IMR-90 (cell line): ENCODE measurements around the gene HRH4. TPM values are rescaled to one million over a fixed set of nuclear protein-coding genes. Genes with fewer than 3 reads are reported as not detected.
A peak's percentile ranks its signal among the peaks of the same experiment; 100 is the strongest.

Experiments used
- ATAC-seq: fragments of 200-7000 bp; cut with Tn5 transposase; 2 replicates; pipeline ENCODE4 v1.9.1; 2020; ENCODE audit warnings: low read depth, mild to moderate bottlenecking, moderate library complexity
- BruUV-seq: library from RNA; stranded (reverse); fragments of 400-500 nt; replicated peaks from 2 replicates; lab custom pipeline; 2021; lab: Mats Ljungman, UMichigan
- CTCF ChIA-PET: fragments of 300-600 bp; formaldehyde crosslinking; extraction: SDS; loops from one replicate; lab custom pipeline; 2021; ENCODE audit warnings: antibody characterized with exemption; lab: Yijun Ruan, JAX
- POLR2A ChIA-PET: fragments of 300-600 bp; sonication (Branson Sonifier 250); formaldehyde crosslinking; loops from one replicate; lab custom pipeline; 2022; ENCODE audit warnings: antibody characterized with exemption; ENCODE audit not compliant: unreplicated experiment; lab: Charles Lee
- DNase-seq: peaks from one replicate; pipeline ENCODE4 v3.0.0; 2013
- H2AFZ ChIP-seq: replicated peaks from 2 replicates; pipeline ENCODE3; 2013; ENCODE audit warnings: low read length, mild to moderate bottlenecking; ENCODE audit not compliant: poor library complexity
- H2AK5ac ChIP-seq: 2 replicates; pipeline ENCODE4 v1.6.1; 2013; ENCODE audit warnings: low read depth, low read length, inconsistent platforms
- H2AK9ac ChIP-seq: replicated peaks from 2 replicates; pipeline ENCODE3; 2013; ENCODE audit warnings: mild to moderate bottlenecking, low read depth, low read length, moderate library complexity; ENCODE audit not compliant: poor library complexity
- H2BK120ac ChIP-seq: 2 replicates; pipeline ENCODE4 v1.6.1; 2013; ENCODE audit warnings: low read depth, low read length, inconsistent platforms
- H2BK15ac ChIP-seq: 3 replicates; pipeline ENCODE4 v1.6.1; 2013; ENCODE audit warnings: low read depth, low read length, inconsistent platforms
- H2BK20ac ChIP-seq: 2 replicates; pipeline ENCODE4 v1.6.1; 2013; ENCODE audit warnings: low read depth, mild to moderate bottlenecking, inconsistent platforms, low read length, moderate library complexity
- H2BK5ac ChIP-seq: 2 replicates; pipeline ENCODE4 v1.6.1; 2013; ENCODE audit warnings: mild to moderate bottlenecking, low read depth, low read length, inconsistent platforms; ENCODE audit not compliant: poor library complexity, severe bottlenecking
- H3K14ac ChIP-seq: replicated peaks from 2 replicates; pipeline ENCODE4 v1.6.1; 2013; ENCODE audit warnings: low read depth, low read length, inconsistent platforms
- H3K18ac ChIP-seq: 2 replicates; pipeline ENCODE4 v1.6.1; 2013; ENCODE audit warnings: low read depth, low read length, control low read depth
- H3K23ac ChIP-seq: 2 replicates; pipeline ENCODE4 v1.6.1; 2013; ENCODE audit warnings: low read depth, low read length, inconsistent platforms
- H3K27ac ChIP-seq: 2 replicates; pipeline ENCODE4 v1.5.1; 2013; ENCODE audit warnings: mild to moderate bottlenecking, control low read depth, low read length; ENCODE audit not compliant: insufficient read depth
- H3K27me3 ChIP-seq: 2 replicates; pipeline ENCODE4 v1.6.1; 2013; ENCODE audit warnings: low read length; ENCODE audit not compliant: control insufficient read depth, insufficient read depth
- H3K36me3 ChIP-seq: 2 replicates; pipeline ENCODE4 v1.6.1; 2013; ENCODE audit warnings: low read length, mixed read lengths; ENCODE audit not compliant: control insufficient read depth, insufficient read depth
- H3K4ac ChIP-seq: 2 replicates; pipeline ENCODE4 v1.6.1; 2013; ENCODE audit warnings: low read depth, low read length, inconsistent platforms
- H3K4me1 ChIP-seq: 2 replicates; pipeline ENCODE4 v1.6.1; 2013; ENCODE audit warnings: low read length, mixed read lengths; ENCODE audit not compliant: control insufficient read depth, insufficient read depth
- H3K4me2 ChIP-seq: 2 replicates; pipeline ENCODE4 v1.6.1; 2013; ENCODE audit warnings: low read depth, mild to moderate bottlenecking, control low read depth, low read length, moderate library complexity
- H3K4me3 ChIP-seq: 2 replicates; pipeline ENCODE4 v1.5.1; 2013; ENCODE audit warnings: low read depth, mild to moderate bottlenecking, control low read depth, low read length, moderate library complexity; ENCODE audit not compliant: insufficient read depth
- H3K56ac ChIP-seq: 2 replicates; pipeline ENCODE4 v1.6.1; 2013; ENCODE audit warnings: low read length, inconsistent platforms; ENCODE audit not compliant: insufficient read depth; ENCODE audit errors: extremely low read depth
- H3K79me1 ChIP-seq, 2 experiments: 2 replicates each; pipeline ENCODE4 v1.6.1; 2013; ENCODE audit warnings: low read length in 2 of 2, inconsistent platforms in 1 of 2, low read depth in 1 of 2
- H3K9ac ChIP-seq: 2 replicates; pipeline ENCODE4 v1.6.1; 2013; ENCODE audit warnings: low read depth, low read length, control low read depth
- H3K9me1 ChIP-seq: 2 replicates; pipeline ENCODE4 v1.6.1; 2013; ENCODE audit warnings: low read length, inconsistent platforms; ENCODE audit not compliant: insufficient read depth
- H3K9me3 ChIP-seq: 2 replicates; pipeline ENCODE4 v1.6.1; 2013; ENCODE audit warnings: low read length; ENCODE audit not compliant: control insufficient read depth, insufficient read depth
- H4K20me1 ChIP-seq: 2 replicates; pipeline ENCODE4 v1.6.1; 2013; ENCODE audit warnings: low read length, inconsistent platforms; ENCODE audit not compliant: insufficient read depth
- H4K5ac ChIP-seq: 2 replicates; pipeline ENCODE4 v1.6.1; 2013; ENCODE audit warnings: mild to moderate bottlenecking, low read depth, low read length, control low read depth
- H4K8ac ChIP-seq, 2 experiments: 2 replicates each; pipeline ENCODE4 v1.6.1; 2013; ENCODE audit warnings: low read depth in 2 of 2, low read length in 2 of 2, control low read depth in 1 of 2, inconsistent platforms in 1 of 2
- H4K91ac ChIP-seq: 2 replicates; pipeline ENCODE4 v1.6.1; 2013; ENCODE audit warnings: low read depth, low read length, inconsistent platforms; ENCODE audit not compliant: insufficient read depth
- FOS ChIP-seq: fragments of 150-350 bp; IDR thresholded peaks from 2 replicates; pipeline ENCODE4 v1.6.1; 2016; ENCODE audit warnings: low read depth, low read length
- MAZ ChIP-seq: IDR thresholded peaks from 2 replicates; pipeline ENCODE4 v1.6.1; 2012; ENCODE audit warnings: low read depth, mild to moderate bottlenecking, low read length, improper control_type of control experiment, moderate library complexity, borderline replicate concordance
- NFE2L2 ChIP-seq: fragments of 150-350 bp; IDR thresholded peaks from 2 replicates; pipeline ENCODE4 v1.6.1; 2016; ENCODE audit warnings: low read depth, mild to moderate bottlenecking, low read length
- WGBS, 2 experiments: methylation state at CpG; one replicate each; pipeline versions ENCODE4 v1.1.5 to v1.1.7; 2013; ENCODE audit warnings: missing lambda C conversion rate in 2 of 2; ENCODE audit not compliant: insufficient read length in 1 of 2; ENCODE audit errors: extremely low coverage in 2 of 2; 5-methylcytosine and 5-hydroxymethylcytosine counted together
- dilution Hi-C: fragments of 300-500 bp; cut with HindIII; formaldehyde crosslinking; loops from one replicate; pipeline ENCODE4 v1.14.3; 2018; ENCODE audit warnings: low sequenced_read_pairs; ENCODE audit not compliant: unreplicated experiment
- in situ Hi-C: fragments of 300-500 bp; cut with MboI; formaldehyde crosslinking; loops from 3 replicates; pipeline ENCODE4 v1.14.3; 2019; ENCODE audit warnings: low sequenced_read_pairs, inconsistent platforms, mixed read lengths
- intact Hi-C: fragments of 100-400 bp; cut with micrococcal nuclease; formaldehyde crosslinking; loops from 2 replicates; pipeline ENCODE4 v1.10.0; 2022
- polyA plus RNA-seq, 3 experiments: library from polyadenylated mRNA; depleted of rRNA; stranded (reverse); fragments of >200 nt; gene quantifications; 2 replicates each; pipeline ENCODE4 v1.2.3, GENCODE V29; 2012; ENCODE audit warnings: low replicate concordance in 1 of 3
- total RNA-seq: library from RNA; depleted of rRNA; stranded (reverse); fragments of >200 nt; gene quantifications from 2 replicates; pipeline ENCODE4 v1.2.3, GENCODE V29; 2012

Gene HRH4
- total and polyA plus RNA-seq, 2 of the 4 experiments (the other 2 are of a cell fraction): not detected

DNA sequence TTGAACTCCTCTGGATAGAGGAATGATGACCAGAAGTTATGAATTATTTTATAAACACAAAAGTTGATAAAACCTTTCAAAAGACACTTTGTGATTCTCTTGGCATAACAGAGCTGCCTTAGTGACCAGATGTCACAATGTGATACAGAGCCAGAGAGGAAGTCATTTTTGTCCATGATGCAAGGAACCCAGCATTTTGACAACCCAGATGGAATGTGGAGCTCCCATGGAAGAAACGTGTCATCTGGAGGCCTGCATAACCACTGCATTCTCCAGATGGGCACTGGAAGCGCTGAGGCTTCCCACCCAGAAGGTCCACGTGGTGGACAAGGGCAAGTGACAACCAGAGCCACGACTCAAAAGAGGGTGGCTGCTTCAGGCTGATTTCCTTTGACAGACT is 30.1 kb downstream of the HRH4 start:
- Histone ChIP-seq H2BK15ac (no peak overlapping the region), H3K27me3 (peaks cover 11% of the 10 kb centered on the region), H3K36me3 (no peaks in the 10 kb centered on the region), H3K56ac (no peak overlapping the region), H4K8ac (no peak overlapping the region), H4K91ac (no peak overlapping the region), H2AK5ac (no peak overlapping the region), H2BK5ac (no peak overlapping the region), H2AFZ (peak overlapping the region; percentile 78), H3K18ac (no peak overlapping the region), H2BK120ac (no peak overlapping the region), H3K27ac (no peak overlapping the region), H3K4ac (no peak overlapping the region), H3K4me1 (peaks cover 2% of the 10 kb centered on the region), H2AK9ac (no peak overlapping the region), H3K4me3 (no peak overlapping the region), H3K4me2 (no peak overlapping the region), H3K23ac (peak overlapping the region; percentile 33; the same call in 1 of the 2 replicates), H3K9ac (no peak overlapping the region), H2BK20ac (no peak overlapping the region), H4K20me1 (no peaks in the 10 kb centered on the region), H4K5ac (0 out of 2 replicates have a peak overlapping the region, but pooled peaks have one; percentile 28), H3K79me1 (no peaks in the 10 kb centered on the region), H3K9me1 (0 out of 2 replicates have a peak, but pooled peaks cover 3% of the 10 kb centered on the region), H3K9me3 (peaks cover 2% of the 10 kb centered on the region; the same call in 1 of the 2 replicates), H3K14ac (0 out of 2 replicates have a peak overlapping the region, but pooled peaks have one; percentile 19)
- BruUV-seq: no TSS peak
- CTCF ChIA-PET: interaction anchor here (1.0 kb wide), 1 partner anchor 314 kb away, joined by 3 read pairs; no protein-coding TSS in a partner anchor
- intact Hi-C loops: no loop called here
- dilution Hi-C loops: no loop called here
- peak; percentile 9 for DNase-seq
- POLR2A ChIA-PET: no interaction called here
- no peak for TF ChIP-seq MAZ
- no peak for TF ChIP-seq FOS
- TF ChIP-seq NFE2L2: no peak
- 0% methylated on average over 1 of the region's 4 CpGs; no CpG with 5 or more reads in 1 of the 2 experiments for WGBS, 2 experiments
- in situ Hi-C loops: no loop called here
- peak; percentile 24; the same call in 1 of the 2 replicates for ATAC-seq
